Measurements from ENCODE around the gene PLCG1.

The PLCG1 gene

GRCh38 chr20:41183391-41183790 is 46.0 kb downstream of the PLCG1 start:
- no peak overlapping the region for H3K27ac ChIP-seq
- intact Hi-C loops (cut with DNase I; ENCODE audit: low total_unique reads), result no loop called here
- DNase-seq, result peak in 1 of 2 donors; percentile 48

GRCh38 chr20:41183831-41184230 is 46.5 kb downstream of the PLCG1 start:
- intact Hi-C loops (cut with DNase I; ENCODE audit: low total_unique reads), result no loop called here
- H3K4me1 ChIP-seq, result peaks cover 0 to 23% (median 10%) of the 10 kb centered on the region in 4 donors
- peaks cover 15 to 33% (median 29%) of the 10 kb centered on the region in 3 donors for H3K36me3 ChIP-seq
- DNase-seq, result no peak
- no peaks in the 10 kb centered on the region for H3K27me3 ChIP-seq
- no peak overlapping the region for H3K4me3 ChIP-seq
- H3K9me3 ChIP-seq, result peaks cover 0 to 4% (median 0%) of the 10 kb centered on the region in 3 donors
- TF ChIP-seq CTCF (IDR thresholded peaks at IDR 0.05), result no peak
- no peak overlapping the region for H3K27ac ChIP-seq

More at GRCh38 chr20:41183391-41183790, 46.0 kb downstream of the PLCG1 start:
- Histone ChIP-seq H3K4me3 (no peak overlapping the region), H3K27me3 (no peaks in the 10 kb centered on the region), H3K4me1 (peaks cover 0 to 27% (median 15%) of the 10 kb centered on the region in 4 donors), H3K36me3 (peaks cover 15 to 33% (median 29%) of the 10 kb centered on the region in 3 donors), H3K9me3 (peaks cover 0 to 4% (median 0%) of the 10 kb centered on the region in 3 donors)
- TF ChIP-seq CTCF (IDR thresholded peaks at IDR 0.05), result no peak

- peak in 1 of 2 donors; percentile 62 for DNase-seq
Measured at GRCh38 chr20:41185013-41185757, 47.8 kb downstream of the PLCG1 start.

GRCh38 chr20:41187668-41188067 is 50.3 kb downstream of the PLCG1 start:
- intact Hi-C loops (cut with DNase I; ENCODE audit: low total_unique reads), result no loop called here
- Histone ChIP-seq H3K4me3 (no peak overlapping the region), H3K36me3 (peaks cover 7 to 36% (median 27%) of the 10 kb centered on the region in 3 donors), H3K27ac (no peak overlapping the region), H3K4me1 (no peaks in the 10 kb centered on the region), H3K9me3 (peaks cover 0 to 23% (median 4%) of the 10 kb centered on the region in 3 donors), H3K27me3 (no peaks in the 10 kb centered on the region)
- no peak for TF ChIP-seq CTCF (IDR thresholded peaks at IDR 0.05)
- no peak for DNase-seq

More at GRCh38 chr20:41185013-41185757, 47.8 kb downstream of the PLCG1 start:
- no peak for TF ChIP-seq CTCF (IDR thresholded peaks at IDR 0.05)
- Histone ChIP-seq H3K4me3 (no peak overlapping the region), H3K27me3 (no peaks in the 10 kb centered on the region), H3K9me3 (peaks cover 0 to 9% (median 0%) of the 10 kb centered on the region in 3 donors), H3K4me1 (peaks cover 0 to 9% (median under 1%) of the 10 kb centered on the region in 4 donors), H3K36me3 (peaks cover 15 to 33% (median 29%) of the 10 kb centered on the region in 3 donors), H3K27ac (no peak overlapping the region)
- intact Hi-C loops (cut with DNase I; ENCODE audit: low total_unique reads), result no loop called here

GRCh38 chr20:41191562-41192500 is 54.5 kb downstream of the PLCG1 start:
- intact Hi-C loops (cut with DNase I; ENCODE audit: low total_unique reads), result no loop called here
- no peak for DNase-seq
- H3K4me3 ChIP-seq, result no peak overlapping the region
- no peaks in the 10 kb centered on the region for H3K4me1 ChIP-seq
- no peak for TF ChIP-seq CTCF (IDR thresholded peaks at IDR 0.05)
- H3K27me3 ChIP-seq, result no peaks in the 10 kb centered on the region
- peaks cover 0 to 23% (median 11%) of the 10 kb centered on the region in 3 donors for H3K9me3 ChIP-seq
- peaks cover 0 to 14% (median 5%) of the 10 kb centered on the region in 3 donors for H3K36me3 ChIP-seq
- no peak overlapping the region for H3K27ac ChIP-seq
